ENCODE data around the gene ARHGDIG. TPM values are rescaled to one million over a fixed set of nuclear protein-coding genes. Genes with fewer than 3 reads are reported as not detected.

Gene ARHGDIG
- total RNA-seq, 1 experiment from 2014 or later, result 5.9 TPM

GRCh38 chr16:296276-296675 lies 15.9 kb downstream of the ARHGDIG start:
- no peak overlapping the region for H3K4me2 ChIP-seq (ENCODE audit: insufficient read depth, insufficient read length, low read length)
- H3K14ac ChIP-seq (ENCODE audit: insufficient read depth, low read length), result no peak overlapping the region
- H3K56ac ChIP-seq (ENCODE audit: insufficient read length, low read depth, low read length), result no peak overlapping the region
- no peaks in the 10 kb centered on the region for H3K9me3 ChIP-seq (ENCODE audit: control insufficient read depth, low read depth, low read length)
- no peak overlapping the region for H2BK12ac ChIP-seq (ENCODE audit: insufficient read length, low read depth, low read length)
- H3K9ac ChIP-seq (ENCODE audit: extremely low read depth, insufficient read length, low read length), result no peak overlapping the region
- H3K4me1 ChIP-seq (ENCODE audit: insufficient read depth, low read length), result no peaks in the 10 kb centered on the region
- H2BK20ac ChIP-seq (ENCODE audit: low read depth, low read length, poor library complexity, severe bottlenecking), result no peak overlapping the region
- no peaks in the 10 kb centered on the region for H3K23me2 ChIP-seq (ENCODE audit: insufficient read length, low read depth, low read length, poor library complexity, severe bottlenecking)
- Mint-ChIP-seq H3K36me3 (ENCODE audit: insufficient read depth in 1 of 3, low read depth in 3 of 3) (peaks cover 10 to 36% (median 27%) of the 10 kb centered on the region in 3 experiments; a peak in 6 of 7 replicates), H3K27me3 (ENCODE audit: low read depth) (no peaks in the 10 kb centered on the region), H3K4me3 (no peak overlapping the region), H3K4me1 (no peaks in the 10 kb centered on the region), H3K27ac (no peak overlapping the region), H3K9me3 (no peaks in the 10 kb centered on the region)
- no peak overlapping the region for H2BK15ac ChIP-seq (ENCODE audit: low read depth, low read length)
- no peaks in the 10 kb centered on the region for H4K20me1 ChIP-seq (ENCODE audit: control insufficient read depth, insufficient read depth, insufficient read length)
- no peak overlapping the region for H4K91ac ChIP-seq (ENCODE audit: insufficient read length, low read depth, low read length)
- H3K79me1 ChIP-seq (ENCODE audit: insufficient read depth, low read depth, low read length, poor library complexity, severe bottlenecking), result no peaks in the 10 kb centered on the region
- no peaks in the 10 kb centered on the region for H3K79me2 ChIP-seq (ENCODE audit: insufficient read depth, low read length)
- H4K5ac ChIP-seq (ENCODE audit: insufficient read length, low read depth, low read length), result no peak overlapping the region
- H3K4ac ChIP-seq (ENCODE audit: low read depth, low read length), result no peak overlapping the region
- H2BK120ac ChIP-seq (ENCODE audit: low read depth, low read length, poor library complexity, severe bottlenecking), result no peak overlapping the region
- H3K27ac ChIP-seq (ENCODE audit: insufficient read length, low read depth, low read length), result no peak overlapping the region
- H3K23ac ChIP-seq (ENCODE audit: insufficient read length, low read depth, low read length), result no peak overlapping the region
- no peak overlapping the region for H4K8ac ChIP-seq (replicated peaks; ENCODE audit: insufficient read length, low read depth, low read length)
- WGBS (ENCODE audit: extremely low coverage, insufficient read length, low lambda C conversion rate), result no CpG with 5 or more reads among the region's 14 CpGs
- H2BK5ac ChIP-seq (ENCODE audit: insufficient read length, low read length), result no peak overlapping the region
- no peak overlapping the region for H3T11ph ChIP-seq (ENCODE audit: low read length)
- DNase-seq, result no peak
- no peaks in the 10 kb centered on the region for H3K27me3 ChIP-seq (ENCODE audit: insufficient read depth, low read length)
- H2AFZ ChIP-seq (ENCODE audit: low read length), result no peak overlapping the region
- H3K18ac ChIP-seq (ENCODE audit: insufficient read length, low read depth, low read length), result no peak overlapping the region
- no peak for TF ChIP-seq CTCF (conservative IDR thresholded peaks at IDR 0.05)
- no peak overlapping the region for H2AK5ac ChIP-seq (ENCODE audit: insufficient read length, low read length)

Data from H9 (cell line).